AG04449 (cell line): ENCODE results near the gene SLC35B2.
"Not testable (repeated sequence)": the region's sequence is repeated elsewhere in the genome, so short reads cannot be mapped to it uniquely, and the experiment has no call there.

ENCODE experiments used
- CTCF ChIA-PET: fragments of 350-600 bp; formaldehyde crosslinking; extraction: SDS; loops from one replicate; lab custom pipeline; 2021; ENCODE audit warnings: antibody characterized with exemption; lab: Yijun Ruan, JAX
- POLR2A ChIA-PET: fragments of 400-600, 350-600 bp; formaldehyde crosslinking; extraction: SDS; loops from one replicate; lab custom pipeline; 2020; ENCODE audit warnings: antibody characterized with exemption, inconsistent platforms; lab: Yijun Ruan, JAX
- DNase-seq: peaks from one replicate; pipeline ENCODE4 v3.0.0-alpha.2; 2010; ENCODE audit warnings: low read depth, low spot score
- H3K4me3 ChIP-seq: 2 replicates; pipeline ENCODE4 v1.5.1; 2011; ENCODE audit warnings: low read depth, mild to moderate bottlenecking, control low read depth, low read length
- CTCF ChIP-seq: IDR thresholded peaks from one replicate; pipeline ENCODE4 v1.5.1; 2011; ENCODE audit warnings: mild to moderate bottlenecking, moderate library complexity, low read length, control low read depth, inconsistent platforms; ENCODE audit not compliant: insufficient read depth; ENCODE audit errors: missing control alignments

The SLC35B2 gene

GRCh38 chr6:44232676-44233566 is 24.4 kb downstream of the SLC35B2 start:
- no peak for DNase-seq
- CTCF ChIA-PET, result interaction anchor here (1.4 to 6.6 kb wide), 7 partner anchors 8 to 136 kb away, joined by 3 to 175 read pairs (median 31); partner anchors contain the start of genes HSP90AB1 and SLC29A1
- H3K4me3 ChIP-seq, result no peak overlapping the region
- POLR2A ChIA-PET, result interaction anchor here (4.9 kb wide), 1 partner anchor 14 kb away, joined by 74 read pairs; the partner anchor contains the start of gene HSP90AB1
- no peak for TF ChIP-seq CTCF

- CTCF ChIA-PET, H3K4me3 ChIP-seq, POLR2A ChIA-PET, DNase-seq: not testable (repeated sequence)
These were observed 25.9 kb downstream of the SLC35B2 start for GRCh38 chr6:44231426-44231825.

- no peak for DNase-seq
- POLR2A ChIA-PET, result no interaction called here
- no peak overlapping the region for H3K4me3 ChIP-seq
- TF ChIP-seq CTCF, result no peak
- CTCF ChIA-PET, result interaction anchor here (1.0 kb wide), 2 partner anchors 9 to 11 kb away, joined by 3 read pairs; no protein-coding TSS in a partner anchor
These were observed 27.2 kb downstream of the SLC35B2 start for GRCh38 chr6:44230034-44230675.

GRCh38 chr6:44229376-44230033 is 27.8 kb downstream of the SLC35B2 start:
- no peak overlapping the region for H3K4me3 ChIP-seq
- POLR2A ChIA-PET, result no interaction called here
- CTCF ChIA-PET, result interaction anchor here (1.0 kb wide), 1 partner anchor 10 kb away, joined by 3 read pairs; no protein-coding TSS in a partner anchor
- no peak for DNase-seq
- TF ChIP-seq CTCF, result no peak

GRCh38 chr6:44228836-44229235 is 28.5 kb downstream of the SLC35B2 start:
- TF ChIP-seq CTCF, result no peak
- ChIA-PET CTCF (interaction anchor here (0.6 to 8.2 kb wide), 4 partner anchors 7 to 129 kb away, joined by 3 to 175 read pairs (median 4); no protein-coding TSS in a partner anchor), POLR2A (no interaction called here)
- DNase-seq, result no peak
- no peak overlapping the region for H3K4me3 ChIP-seq

GRCh38 chr6:44228433-44228832 is 28.9 kb downstream of the SLC35B2 start:
- no peak for TF ChIP-seq CTCF
- ChIA-PET POLR2A (no interaction called here), CTCF (interaction anchor here (0.6 to 8.2 kb wide), 5 partner anchors 8 to 129 kb away, joined by 3 to 175 read pairs (median 4); no protein-coding TSS in a partner anchor)
- H3K4me3 ChIP-seq, result no peak overlapping the region
- no peak for DNase-seq
